DMS53 (cell line): ENCODE measurements around the gene MAGED2.
"Not testable (repeated sequence)": the region's sequence is repeated elsewhere in the genome, so short reads cannot be mapped to it uniquely, and the experiment has no call there.

ENCODE experiments used
- DNase-seq: peaks from one replicate; lab custom pipeline; 2025; lab: John Stamatoyannopoulos, UW

The MAGED2 gene

GRCh38 chrX:54807524-54808108 is at the start of gene MAGED2:
TSS of gene MAGED2 (plus strand) at chrX:54807745. CDS start at chrX:54809332, 1,587 bp downstream.
- peak; percentile 52 for DNase-seq

GRCh38 chrX:54758114-54759055 is 49.2 kb upstream of the MAGED2 start:
- peak; percentile 18 for DNase-seq

GRCh38 chrX:54774391-54775094 is 33.0 kb upstream of the MAGED2 start:
- peak; percentile 31 for DNase-seq

GRCh38 chrX:54776061-54776460 is 31.5 kb upstream of the MAGED2 start:
- DNase-seq = no peak

- DNase-seq = no peak
Measured at GRCh38 chrX:54776987-54777672, 30.4 kb upstream of the MAGED2 start.

GRCh38 chrX:54785901-54786300 is 21.6 kb upstream of the MAGED2 start:
- peak; percentile 56 for DNase-seq

GRCh38 chrX:54786967-54787366 is 20.6 kb upstream of the MAGED2 start:
- DNase-seq = peak; percentile 76

GRCh38 chrX:54788446-54788845 is 19.1 kb upstream of the MAGED2 start:
- DNase-seq = no peak

- DNase-seq = not testable (repeated sequence)
Measured at GRCh38 chrX:54789405-54789804, 18.1 kb upstream of the MAGED2 start.

- DNase-seq = no peak
Measured at GRCh38 chrX:54794028-54794427, 13.5 kb upstream of the MAGED2 start.

- peak; percentile 52 for DNase-seq
Measured at GRCh38 chrX:54794795-54795194, 12.8 kb upstream of the MAGED2 start.

GRCh38 chrX:54798137-54798536 is 9.4 kb upstream of the MAGED2 start, which contains the start of gene ITIH6:
TSS of gene ITIH6 (minus strand) at chrX:54798255. CDS start at chrX:54798210, 45 bp downstream.
- no peak for DNase-seq

GRCh38 chrX:54799046-54799445 is 8.5 kb upstream of the MAGED2 start:
- no peak for DNase-seq

- DNase-seq = no peak
Measured at GRCh38 chrX:54808109-54808604, 612 bp downstream of the MAGED2 start.

GRCh38 chrX:54808605-54809483 is 1.3 kb downstream of the MAGED2 start:
- peak; percentile 97 for DNase-seq

- no peak for DNase-seq
Measured at GRCh38 chrX:54810532-54810931, 3.0 kb downstream of the MAGED2 start.

- DNase-seq = no peak
Measured at GRCh38 chrX:54811301-54811885, 3.8 kb downstream of the MAGED2 start.

GRCh38 chrX:54812306-54812705 is 4.8 kb downstream of the MAGED2 start:
- no peak for DNase-seq

- DNase-seq = no peak
Measured at GRCh38 chrX:54817220-54817820, 9.8 kb downstream of the MAGED2 start.

- DNase-seq = no peak
Measured at GRCh38 chrX:54818221-54818620, 10.7 kb downstream of the MAGED2 start.
